ENCODE data around the gene LYRM2.
"Not testable (repeated sequence)": the region's sequence is repeated elsewhere in the genome, so short reads cannot be mapped to it uniquely, and the experiment has no call there.

Gene LYRM2

DNA sequence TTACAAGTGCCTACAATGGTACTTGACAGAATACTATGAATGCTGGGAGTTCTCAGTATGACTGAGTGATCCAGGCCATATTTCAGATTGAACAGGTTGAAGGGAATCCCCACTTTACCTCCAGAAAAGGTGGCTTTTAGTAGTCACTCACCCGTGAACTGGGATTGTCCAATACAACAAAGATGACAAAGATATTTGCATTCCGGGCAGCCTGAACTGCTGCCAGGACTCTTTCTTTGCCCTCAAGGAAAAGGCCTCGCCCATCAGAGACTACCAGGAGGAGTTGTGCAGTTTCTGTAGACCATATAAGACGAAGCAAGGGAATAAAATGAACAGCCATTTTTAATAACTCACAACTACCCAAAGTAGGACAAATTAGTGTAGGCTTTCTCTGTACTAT, 6.3 kb upstream of the LYRM2 start:
- DNase-seq = no peak

DNA sequence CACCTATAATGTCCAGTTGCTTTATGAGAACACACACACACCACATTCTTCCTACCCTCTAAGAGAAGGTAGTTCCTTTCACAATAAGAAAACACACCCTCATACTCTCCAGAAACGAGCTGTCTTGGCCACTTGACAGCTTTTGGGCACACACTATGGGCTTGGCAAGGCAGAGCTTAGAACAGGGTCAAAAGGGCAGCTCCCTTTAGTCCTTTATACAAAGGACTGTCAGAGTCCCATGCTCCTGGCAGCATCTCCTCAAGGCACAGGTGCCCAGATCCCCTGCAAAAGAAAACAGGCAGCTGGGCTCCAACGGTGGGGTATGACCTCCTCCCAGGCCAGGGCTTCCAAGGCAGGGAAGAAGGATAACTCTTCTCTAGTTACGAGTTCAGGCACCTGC, 4.9 kb upstream of the LYRM2 start:
- DNase-seq = no peak

DNA sequence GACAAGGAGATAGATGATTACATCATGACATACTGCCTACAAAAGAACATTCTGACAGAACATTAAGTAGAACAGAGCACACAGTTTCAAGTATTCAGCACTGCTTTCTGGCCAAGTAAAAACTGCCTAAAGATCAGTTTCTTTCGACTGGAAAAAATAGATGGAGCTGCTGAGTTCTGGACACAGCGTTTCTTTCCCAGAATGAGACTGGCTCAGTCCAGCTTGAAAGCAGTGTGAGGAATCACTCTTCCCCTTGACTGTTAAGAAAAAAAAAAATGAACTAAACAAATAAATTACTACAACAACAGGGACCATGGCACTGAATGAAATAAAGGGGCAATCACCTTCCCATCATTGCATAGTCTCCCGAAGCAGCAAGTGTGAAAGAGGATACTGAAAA, 4.4 kb upstream of the LYRM2 start:
- no peak for DNase-seq

DNA sequence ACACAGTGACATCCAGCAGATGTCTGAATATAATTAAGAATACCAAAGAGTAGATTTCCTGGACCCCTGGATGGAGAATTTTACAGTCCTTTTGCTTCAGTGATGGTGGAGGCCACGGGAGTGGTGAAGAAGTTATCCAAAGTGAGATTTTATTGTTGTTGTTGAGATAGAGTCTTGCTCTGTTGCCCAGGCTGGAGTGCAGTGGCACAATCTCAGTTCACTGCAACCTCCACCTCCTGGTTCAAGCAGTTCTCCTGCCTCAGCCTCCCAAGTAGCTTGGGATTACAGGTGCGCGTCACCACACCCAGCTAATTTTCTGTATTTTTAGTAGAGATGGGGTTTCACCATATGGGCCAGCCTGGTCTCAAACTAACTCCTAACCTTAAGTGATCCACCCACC, 3.0 kb upstream of the LYRM2 start:
- DNase-seq = not testable (repeated sequence)

DNA sequence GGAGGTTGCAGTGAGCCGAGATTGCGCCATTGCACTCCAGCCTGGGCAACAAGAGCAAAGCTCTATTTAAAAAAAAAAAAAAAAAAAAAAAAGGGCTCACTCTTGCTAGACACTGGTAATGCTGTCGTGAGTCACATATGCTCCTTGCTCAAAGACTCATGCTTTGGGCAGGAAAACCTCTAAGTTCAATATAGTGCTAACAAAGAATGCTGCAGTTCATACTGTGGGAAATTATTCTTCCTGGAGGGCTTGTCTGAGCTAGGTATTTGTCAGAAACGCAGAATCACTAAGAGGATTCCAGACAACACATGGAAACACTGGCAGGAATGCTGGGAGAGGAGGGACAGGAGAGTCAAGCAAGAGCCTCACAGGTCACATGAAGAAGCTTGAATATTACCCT, 2.3 kb upstream of the LYRM2 start:
- DNase-seq = no peak

DNA sequence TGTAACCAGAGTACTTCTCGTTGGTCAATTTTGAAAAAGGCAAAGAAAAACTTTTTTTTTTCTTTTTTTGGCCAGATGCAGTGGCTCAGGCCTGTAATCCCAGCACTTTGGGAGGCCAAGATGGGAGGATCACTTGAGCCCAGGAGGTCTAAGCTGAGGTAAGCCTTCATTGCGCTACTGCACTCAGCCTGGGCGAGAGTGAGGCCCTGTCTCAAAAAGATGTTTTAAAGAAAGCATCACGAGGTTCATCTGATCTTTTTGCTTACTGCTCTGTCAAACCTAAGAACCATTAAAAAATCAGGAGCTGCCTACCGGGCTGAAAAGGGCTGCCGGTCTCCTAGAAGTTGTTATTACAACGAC, 607 bp downstream of the LYRM2 start:
- DNase-seq = no peak

DNA sequence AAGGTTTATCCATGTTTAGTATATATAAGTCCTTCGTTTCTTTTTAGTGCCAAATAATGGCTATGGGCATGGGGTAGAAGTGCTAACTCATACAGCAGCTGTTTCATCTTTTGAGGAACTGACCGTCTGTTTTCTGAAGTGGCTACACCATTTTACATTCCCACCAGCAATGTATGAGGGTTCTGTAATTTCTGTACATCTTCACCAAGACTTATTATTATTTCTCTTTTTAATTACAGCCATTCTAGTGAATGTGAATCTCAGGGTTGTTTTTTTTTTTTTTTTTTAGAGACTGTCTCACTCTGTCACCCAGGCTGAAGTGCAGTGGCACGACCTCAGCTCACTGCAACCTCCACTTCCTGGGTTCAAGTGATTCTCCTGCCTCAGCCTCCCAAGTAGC, 2.1 kb downstream of the LYRM2 start:
- DNase-seq = not testable (repeated sequence)

DNA sequence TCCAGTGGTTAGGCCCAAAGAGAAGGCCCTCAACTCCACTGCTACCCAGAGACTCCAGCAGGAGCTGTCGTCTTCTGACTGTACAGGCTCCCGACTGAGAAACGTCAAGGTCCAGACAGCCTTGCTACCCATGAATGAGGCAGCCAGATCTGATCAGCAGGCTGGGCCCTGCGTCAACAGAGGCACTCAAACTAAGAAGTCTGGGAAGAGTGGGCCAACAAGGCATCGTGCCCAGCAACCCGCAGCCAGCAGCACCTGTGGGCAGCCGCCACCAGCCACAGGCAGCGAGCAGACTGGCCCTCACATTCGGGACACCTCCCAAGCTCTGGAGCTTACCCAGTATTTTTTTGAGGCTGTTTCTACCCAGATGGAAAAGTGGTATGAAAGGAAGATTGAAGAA, 8.1 kb downstream of the LYRM2 start:
- DNase-seq = no peak

DNA sequence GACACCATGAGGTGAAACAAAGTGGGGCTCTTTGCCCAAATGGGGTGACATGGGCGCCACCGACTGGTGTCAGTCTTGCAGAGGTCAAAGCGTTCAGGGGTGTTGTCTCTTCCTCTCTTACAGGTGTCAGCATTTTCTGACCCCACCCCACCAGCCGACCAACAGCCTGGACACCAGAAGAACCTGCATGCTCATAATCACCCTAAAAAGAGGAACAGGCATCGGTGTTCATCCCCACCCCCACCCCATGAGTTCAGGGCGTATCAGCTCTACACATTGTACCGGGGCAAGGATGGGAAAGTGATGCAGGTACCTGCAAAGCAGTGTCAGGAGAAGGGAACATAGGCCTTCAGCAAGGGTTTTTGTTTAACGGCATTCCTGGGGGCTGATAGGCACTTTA, 14.8 kb downstream of the LYRM2 start:
- DNase-seq = no peak

DNA sequence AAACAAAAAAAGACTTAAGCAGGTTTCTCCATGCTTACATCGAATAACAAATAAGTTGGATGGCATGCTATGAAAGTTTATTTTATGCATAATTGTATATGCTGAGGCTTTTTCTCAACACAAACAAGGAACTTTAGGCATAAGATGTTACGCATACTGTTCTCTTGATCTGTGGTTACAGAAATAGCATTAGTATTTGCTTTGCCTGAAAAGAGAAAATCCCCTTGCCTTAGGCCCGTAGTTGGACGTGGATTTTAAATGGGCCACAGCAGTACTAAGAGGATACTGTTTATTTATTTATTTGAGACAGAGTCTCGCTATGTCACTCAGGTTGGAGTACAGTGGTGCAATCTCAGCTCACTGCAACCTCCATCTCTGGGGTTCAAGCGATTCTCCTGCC, 19.0 kb downstream of the LYRM2 start:
- no peak for DNase-seq

DNA sequence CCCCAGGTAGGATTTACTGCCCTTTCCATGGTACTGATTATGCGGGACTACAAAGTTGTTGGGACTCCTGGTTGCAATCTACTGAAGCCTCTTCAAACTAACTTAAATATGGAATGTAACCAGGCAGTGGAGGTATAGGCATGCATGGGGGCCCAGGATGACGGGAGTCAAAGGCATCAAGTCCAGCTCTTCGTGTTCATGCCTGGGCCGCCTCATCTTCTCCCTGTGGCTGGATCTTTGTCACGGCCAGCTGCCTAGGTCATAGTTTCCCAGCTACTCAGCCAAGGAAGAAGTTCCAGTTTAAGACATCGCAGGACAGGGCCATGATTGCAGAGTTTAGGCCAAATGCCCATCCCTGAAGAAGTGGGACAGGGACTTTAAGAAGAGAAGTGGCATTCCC, 20.5 kb downstream of the LYRM2 start:
- no peak for DNase-seq

DNA sequence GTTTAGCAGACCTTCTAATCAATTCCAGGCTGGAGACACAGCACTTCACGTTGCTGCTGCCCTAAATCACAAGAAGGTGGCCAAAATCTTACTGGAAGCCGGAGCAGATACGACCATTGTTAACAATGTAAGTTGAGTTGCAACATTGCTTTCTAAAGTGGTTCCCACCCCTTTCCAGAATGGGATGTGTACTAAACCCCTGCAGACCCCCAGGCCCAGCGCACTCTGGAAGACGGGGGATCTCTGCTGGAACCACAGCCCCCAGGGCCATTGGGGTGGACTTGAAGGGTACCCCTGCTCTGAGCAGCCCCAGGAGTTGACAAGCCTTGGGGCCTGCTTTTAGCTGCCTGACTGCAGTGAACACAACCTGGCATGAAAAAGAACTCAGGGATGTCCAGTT, 22.0 kb downstream of the LYRM2 start:
- DNase-seq = no peak

DNA sequence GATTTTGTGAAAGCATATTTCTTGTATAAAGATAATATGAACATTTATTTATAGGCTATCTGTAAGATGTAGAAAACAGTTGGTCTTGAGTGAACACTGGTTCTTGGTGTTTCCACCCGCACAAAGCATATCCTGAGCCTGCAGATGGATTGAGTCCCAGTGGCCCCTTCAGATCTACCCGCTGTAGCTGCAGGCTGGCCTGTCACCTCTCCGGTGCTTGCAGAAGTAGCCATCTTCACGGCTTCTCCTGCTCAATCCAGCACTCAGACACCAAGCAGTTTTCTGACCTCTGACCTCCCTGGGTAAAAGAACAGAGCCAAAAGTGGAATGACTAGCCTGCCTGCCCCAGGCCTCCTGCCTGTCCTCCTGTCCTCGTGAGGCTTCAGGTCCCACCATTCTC, 22.7 kb downstream of the LYRM2 start:
- DNase-seq = no peak

DNA sequence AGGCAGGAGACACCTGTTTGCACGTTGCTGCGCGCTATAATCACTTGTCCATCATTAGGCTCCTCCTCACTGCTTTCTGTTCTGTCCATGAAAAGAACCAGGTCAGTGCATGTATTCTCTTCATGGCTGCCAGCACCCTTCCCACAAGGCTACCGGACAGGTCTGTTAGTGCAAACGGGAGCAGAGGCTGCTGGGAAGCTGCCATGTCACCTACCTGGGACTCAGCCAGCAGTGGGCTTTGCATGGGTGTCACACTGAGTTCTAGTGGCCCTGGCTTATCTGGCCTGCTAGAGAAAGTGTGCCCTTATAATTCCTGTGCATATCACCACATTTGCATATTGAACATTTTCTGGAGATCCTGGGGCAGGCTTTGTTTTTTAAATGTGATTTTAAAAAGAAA, 24.8 kb downstream of the LYRM2 start:
- DNase-seq = no peak

DNA sequence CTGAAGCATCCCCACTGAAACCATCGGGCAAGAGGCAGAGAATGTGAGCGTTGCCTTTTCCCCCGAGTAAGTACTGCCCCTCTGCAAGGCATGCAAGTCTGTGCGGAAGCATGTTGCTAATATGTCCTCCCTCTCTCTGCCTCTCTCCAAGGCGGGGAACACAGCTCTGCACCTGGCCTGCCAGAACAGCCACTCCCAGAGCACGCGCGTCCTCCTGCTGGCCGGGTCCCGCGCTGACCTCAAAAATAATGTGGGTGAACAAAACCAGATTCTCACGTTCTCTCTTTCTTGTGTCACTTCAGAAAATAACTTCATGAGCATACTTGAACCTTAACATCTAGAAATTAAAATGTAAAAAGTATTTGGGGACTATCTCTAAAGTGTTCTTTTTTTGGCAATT, 26.4 kb downstream of the LYRM2 start:
- DNase-seq = no peak

DNA sequence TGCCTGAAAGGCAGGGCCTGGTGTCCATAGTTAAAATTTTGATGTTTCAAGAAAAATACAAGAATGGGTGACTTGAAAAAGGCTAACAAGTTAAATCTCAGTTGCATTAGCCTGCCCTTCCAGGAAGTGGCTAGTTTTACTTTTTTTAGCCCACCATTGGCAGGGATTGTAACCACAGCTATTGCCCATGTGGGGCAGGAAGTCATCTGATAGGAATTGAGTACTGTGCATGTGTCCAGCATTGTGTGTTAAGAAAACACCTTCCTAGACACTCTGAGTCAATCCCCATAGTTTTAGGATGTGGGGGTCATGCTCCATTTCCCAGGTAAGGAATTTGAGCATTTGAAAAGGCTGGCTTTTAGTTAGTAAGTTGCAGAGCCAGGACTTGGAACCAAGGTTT, 26.9 kb downstream of the LYRM2 start:
- DNase-seq = no peak

DNA sequence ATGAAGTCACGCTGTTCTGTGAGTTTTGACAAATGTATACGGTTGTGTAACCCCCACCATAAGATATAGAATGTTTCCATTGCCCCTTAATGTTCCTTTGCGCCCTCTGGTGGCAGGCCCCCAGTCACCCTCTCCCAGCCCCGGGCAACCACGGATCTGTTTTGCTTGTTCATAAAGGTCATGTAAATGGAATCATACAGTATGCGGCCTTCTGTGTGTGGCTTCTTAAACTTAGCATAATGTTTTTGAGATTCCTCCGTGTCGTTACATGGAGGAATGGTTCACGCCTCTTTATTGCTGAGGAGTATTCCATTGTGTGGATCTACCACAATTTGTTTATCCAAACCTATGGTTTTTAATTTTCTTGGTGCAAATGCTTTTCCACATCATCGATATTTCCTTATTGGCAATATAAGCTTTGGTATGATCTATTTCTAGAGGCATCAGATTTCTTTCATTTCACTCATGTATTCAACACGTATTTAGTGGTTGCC, 28.4 kb downstream of the LYRM2 start:
- peak; percentile 12 for DNase-seq

DNA sequence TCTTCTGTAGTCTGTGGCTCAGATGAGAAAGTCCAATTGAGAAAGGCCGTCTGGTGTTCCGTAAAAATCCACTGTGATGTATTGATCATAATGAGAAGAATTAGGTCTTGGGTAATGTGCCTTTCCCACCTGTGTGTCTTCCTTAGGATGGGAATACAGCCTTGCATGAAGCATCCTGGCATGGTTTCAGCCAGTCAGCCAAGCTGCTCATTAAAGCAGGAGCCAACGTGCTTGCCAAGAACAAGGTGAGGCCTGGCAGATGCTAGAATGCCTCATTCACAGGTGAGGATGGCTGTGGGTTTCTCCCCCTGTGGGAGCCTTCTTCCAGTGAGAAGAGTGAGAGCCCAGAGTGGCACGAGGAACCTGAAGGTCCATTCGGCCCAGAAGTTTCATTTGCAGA, 32.7 kb downstream of the LYRM2 start:
- DNase-seq = peak; percentile 11

DNA sequence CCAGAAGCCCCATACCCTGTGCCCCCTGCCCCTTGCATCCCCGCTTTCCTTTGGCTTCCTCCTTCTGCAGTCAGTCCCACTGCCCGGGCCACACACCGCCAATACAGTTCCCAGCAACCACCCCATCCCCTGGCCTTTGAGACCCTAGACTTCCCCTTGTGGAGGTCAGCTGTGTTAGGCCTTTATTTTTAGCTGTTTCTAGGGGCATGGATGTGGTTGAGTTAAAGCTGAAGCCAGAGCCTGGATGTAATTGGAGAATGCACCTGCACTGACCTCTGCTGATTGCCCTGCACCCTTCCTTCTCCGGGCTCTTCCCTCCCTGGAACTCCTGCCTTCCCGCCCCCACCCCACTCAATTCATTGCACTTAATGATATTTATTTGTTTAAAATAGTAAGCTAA, 33.9 kb downstream of the LYRM2 start:
- DNase-seq = no peak

DNA sequence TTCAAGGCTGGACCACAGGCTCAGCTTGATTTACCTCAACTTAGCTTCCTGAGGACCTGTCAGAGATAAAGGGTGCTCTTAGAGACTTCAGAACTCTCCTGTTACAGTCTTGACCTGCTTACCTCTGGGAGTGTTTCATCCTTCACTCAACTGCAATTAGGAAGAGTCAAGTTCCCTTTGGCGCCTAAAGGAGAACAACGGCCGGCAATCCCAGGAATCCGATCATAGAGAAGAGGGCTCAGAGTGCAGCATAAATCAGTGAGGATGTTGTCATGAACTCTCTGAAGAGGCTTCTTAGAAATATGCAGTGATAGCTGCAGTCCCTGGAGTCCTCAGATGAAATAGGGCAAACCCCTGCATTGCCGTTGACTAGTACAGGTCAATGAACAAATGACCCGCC, 36.4 kb downstream of the LYRM2 start:
- no peak for DNase-seq

DNA sequence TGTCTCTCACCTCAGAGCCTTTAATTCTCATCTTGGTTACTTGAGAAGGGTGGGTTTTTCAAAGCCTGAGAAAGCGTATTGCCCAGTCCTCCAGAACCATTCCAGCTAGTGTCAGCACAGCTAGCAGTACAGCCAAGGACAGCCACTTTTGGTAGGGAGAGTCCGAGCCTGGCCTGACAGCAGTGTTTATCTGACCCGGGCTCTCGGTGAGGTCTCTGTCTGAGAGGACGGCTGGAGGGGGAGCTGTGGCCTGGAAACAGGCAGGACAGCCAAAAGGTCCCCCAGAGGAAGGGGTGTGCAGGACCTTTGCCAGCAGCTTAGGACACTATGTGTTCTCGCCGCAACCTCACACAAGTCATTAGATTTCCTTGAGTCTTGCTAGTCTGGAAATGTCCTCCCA, 38.8 kb downstream of the LYRM2 start:
- no peak for DNase-seq

DNA sequence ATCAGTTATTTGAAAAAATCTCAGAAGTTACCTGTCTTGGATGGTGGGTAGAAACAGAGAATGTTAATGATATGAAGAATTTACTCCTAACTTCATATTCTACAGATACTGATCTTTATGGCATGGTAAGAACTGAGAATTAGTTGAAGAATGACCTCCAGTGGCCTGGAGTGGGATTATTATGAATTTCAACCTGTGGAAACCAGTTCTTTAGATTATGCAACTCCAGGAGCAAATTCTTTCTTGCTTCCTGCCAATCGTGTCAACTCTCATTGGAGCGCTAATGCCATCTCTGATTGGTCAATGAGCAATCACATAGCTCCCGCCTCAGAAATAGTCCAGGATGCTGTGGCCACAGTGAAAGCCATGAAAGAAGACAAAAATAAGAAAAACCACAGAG, 40.6 kb downstream of the LYRM2 start:
- peak; percentile 58 for DNase-seq

DNA sequence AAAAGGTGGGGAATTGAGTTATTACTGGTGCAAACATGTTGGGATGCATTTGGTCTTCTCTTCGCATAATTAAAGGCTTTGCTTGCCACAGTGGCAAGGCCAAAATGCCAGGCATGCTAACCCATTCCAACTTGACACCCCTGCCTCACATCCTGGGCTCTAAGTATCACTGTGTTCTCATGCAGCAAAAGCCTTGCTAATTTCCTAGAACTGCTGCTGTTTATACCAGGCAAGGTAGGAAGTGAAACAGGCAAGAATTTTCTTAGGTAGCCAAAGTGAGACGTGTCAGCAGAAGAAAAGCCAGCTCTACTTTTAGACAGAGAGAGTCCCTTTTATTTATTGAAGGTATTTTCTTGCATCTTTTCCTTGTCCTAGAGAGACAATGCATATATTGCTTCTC, 41.2 kb downstream of the LYRM2 start:
- no peak for DNase-seq

DNA sequence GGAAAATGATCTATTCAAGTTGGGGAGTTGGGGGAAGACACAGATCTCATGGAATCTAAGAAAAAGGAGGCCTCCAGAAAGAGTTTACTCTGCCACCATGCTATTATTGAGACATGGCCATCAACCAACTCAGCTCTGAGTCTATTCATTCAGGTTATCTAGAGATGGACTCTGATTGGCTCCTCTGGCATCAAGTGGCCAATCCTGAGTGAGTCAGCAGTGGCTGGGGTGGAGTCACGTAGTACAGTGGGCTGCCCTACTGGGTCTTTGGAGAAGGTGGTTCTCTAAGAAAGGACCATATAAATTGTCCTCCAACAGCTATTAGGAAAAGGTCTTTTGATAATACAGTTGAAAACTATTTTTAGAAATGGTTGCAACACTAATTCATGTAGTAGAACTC, 42.1 kb downstream of the LYRM2 start:
- DNase-seq = no peak

DNA sequence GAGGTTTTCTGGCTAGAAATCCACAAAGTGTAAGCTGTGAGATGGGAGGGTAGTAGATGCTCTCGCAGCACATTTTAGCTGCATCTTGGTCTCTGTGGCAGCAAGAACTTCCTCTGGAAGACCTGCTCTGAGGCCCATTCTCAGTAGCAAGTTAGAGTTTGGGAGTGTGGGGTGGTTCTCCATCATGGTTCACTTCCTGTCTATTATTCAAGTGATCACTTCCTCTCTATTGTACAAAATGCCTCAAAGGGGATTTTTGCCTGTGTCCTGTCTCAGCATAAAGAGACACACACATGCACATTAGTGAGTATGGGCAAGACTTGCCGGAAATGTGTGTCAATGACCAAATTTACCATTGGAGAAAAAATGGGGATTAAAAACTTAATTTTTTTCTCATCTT, 42.5 kb downstream of the LYRM2 start:
- no peak for DNase-seq

DNA sequence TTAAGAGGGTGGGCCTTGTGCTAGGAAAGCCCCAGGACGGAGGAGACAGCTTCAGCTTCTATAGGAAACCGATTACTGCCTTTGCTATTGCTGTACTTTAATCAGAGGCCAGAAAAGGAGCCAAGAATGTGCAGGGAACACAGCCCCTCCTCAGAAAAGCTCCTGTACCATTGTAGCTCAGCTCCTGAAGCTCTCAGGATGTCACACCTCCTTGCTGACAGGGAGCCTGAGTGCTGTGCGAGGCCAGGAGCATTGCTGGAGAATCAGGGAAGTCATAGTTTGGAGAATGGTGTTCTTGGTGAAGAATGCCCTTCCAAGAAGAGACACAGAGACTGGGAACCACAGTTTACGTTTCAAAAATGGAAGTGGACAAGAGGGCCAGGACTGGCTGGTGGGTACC, 46.8 kb downstream of the LYRM2 start:
- DNase-seq = no peak

All from NCI-H1105 treated with DMSO at 0.1 percent for 48 hours (cell line).